ENCODE data around the gene DDOST.
A peak's percentile ranks its signal among the peaks of the same experiment; 100 is the strongest.
"Not testable (repeated sequence)": the region's sequence is repeated elsewhere in the genome, so short reads cannot be mapped to it uniquely, and the experiment has no call there.

DDOST gene

DNA sequence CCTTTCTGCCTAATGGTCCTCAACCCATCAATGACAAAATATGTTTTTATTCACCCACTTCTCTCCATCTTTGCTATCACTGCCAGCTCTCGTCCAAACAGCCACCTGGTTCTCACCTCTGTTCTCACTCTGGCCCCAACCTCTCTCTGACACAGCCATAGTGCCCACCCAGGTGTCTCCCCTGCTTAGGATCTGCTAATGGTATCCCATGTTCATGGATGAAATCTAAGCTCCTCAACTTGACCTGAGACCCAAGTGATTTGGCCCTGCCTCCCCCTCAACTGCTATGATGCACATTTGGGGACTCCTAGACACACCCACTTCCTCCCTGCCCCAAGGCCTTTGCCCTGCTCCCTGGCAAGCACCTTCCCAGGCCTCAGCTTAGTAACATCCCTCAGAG is 30.7 kb upstream of the DDOST start:
- no peak for DNase-seq (ENCODE audit: low spot score)

- no peak for DNase-seq (ENCODE audit: low spot score)
Observed at GRCh38 chr1:20689645-20690056, 28.5 kb upstream of the DDOST start.

- DNase-seq (ENCODE audit: low spot score): no peak
Observed at GRCh38 chr1:20686883-20687725, 25.9 kb upstream of the DDOST start.

DNA sequence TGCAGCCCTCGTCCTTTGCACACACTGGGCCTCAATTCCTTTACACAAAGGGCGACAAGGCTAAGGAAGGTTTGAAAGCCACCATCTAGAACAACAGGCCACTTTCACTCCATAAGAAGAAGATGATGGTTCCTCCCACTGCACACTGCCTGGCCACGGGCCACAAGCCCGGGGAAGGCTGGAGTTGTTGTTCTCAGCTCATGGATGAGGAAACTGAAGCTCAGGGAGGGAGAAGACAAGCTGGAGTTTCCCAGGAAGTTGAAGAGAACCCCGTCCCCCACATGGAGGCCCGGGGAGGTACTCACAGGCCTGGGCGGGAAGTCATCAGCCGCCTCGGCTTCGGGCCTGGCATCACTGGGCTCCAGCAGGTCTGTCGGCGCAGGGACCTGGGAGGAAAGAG is 24.6 kb upstream of the DDOST start:
- no peak for DNase-seq (ENCODE audit: low spot score)

DNA sequence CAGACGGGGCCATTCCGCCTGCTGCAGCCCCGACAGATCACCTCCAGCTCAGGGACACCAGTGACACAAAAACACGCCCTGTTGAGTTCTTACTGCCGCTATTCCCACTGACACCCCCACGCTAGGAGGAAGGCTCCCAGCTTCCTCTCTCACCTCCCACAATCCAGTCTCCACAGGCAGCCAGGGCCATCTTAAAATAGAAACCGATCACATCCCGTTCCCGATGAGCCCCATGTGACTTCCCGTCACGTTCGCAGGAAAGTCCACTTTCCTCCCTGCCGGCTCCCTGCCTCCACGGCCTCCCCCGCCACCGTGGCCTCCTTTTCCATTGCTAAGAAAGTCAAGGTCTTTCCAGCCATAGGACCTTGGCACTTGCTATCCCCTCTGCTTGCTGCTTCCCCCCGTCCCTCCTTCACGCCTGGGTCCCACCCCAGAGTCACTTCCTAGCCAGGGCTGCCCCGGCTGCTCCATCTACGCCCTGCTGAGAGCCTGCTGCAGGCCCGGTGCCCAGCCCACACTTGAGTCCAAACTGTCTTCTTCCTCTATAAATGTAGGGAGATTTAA is 24.0 kb upstream of the DDOST start:
- DNase-seq (ENCODE audit: low spot score): no peak

DNA sequence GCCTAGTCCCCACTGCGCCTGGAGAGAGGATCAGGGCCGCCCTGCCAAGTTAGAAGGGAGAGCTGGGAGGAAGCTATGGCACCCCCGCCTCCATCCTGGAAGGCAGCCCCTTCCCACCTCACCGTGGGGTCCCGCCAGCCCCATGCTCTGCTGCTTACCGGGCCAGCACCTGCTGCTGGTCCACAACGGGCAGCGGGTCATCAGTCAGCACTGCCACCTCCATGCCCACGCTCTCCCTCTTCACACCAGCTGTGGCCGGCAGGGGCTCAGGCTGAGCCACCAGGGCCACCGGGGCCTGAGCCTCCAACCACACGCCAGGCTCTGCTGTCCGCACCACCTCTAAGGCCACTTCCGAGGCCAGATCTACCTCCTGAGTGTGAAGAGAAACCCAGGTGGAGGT is 23.5 kb upstream of the DDOST start:
- no peak for DNase-seq (ENCODE audit: low spot score)

GRCh38 chr1:20684050-20684620 is 23.0 kb upstream of the DDOST start:
- DNase-seq (ENCODE audit: low spot score): no peak

GRCh38 chr1:20683614-20684013 is 22.4 kb upstream of the DDOST start:
- no peak for DNase-seq (ENCODE audit: low spot score)

- DNase-seq (ENCODE audit: low spot score): no peak
Observed at GRCh38 chr1:20682571-20683236, 21.5 kb upstream of the DDOST start.

- no peak for DNase-seq (ENCODE audit: low spot score)
Observed at GRCh38 chr1:20681999-20682398, 20.8 kb upstream of the DDOST start.

GRCh38 chr1:20680269-20680668 is 19.1 kb upstream of the DDOST start:
- DNase-seq (ENCODE audit: low spot score): no peak

GRCh38 chr1:20678599-20678998 is 17.4 kb upstream of the DDOST start:
- no peak for DNase-seq (ENCODE audit: low spot score)

DNA sequence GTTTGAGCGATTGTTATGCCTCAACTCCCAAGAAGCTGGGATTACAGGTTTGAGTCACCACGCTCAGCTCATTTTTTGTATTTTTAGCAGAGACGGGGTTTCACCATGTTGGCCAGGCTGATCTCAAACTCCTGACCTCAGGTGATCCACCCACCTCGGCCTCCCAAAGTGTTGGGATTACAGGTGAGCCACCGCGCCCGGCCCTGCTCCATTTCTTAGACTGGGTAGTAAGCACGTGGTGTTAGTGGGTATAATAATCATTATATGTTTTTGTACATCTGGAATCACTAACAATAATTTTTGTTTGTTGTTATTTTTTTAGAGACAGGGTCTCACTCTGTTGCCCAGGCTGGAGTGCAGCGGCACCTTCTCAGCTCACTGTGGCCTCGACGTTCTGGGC is 12.5 kb upstream of the DDOST start:
- DNase-seq (ENCODE audit: low spot score): not testable (repeated sequence)

DNA sequence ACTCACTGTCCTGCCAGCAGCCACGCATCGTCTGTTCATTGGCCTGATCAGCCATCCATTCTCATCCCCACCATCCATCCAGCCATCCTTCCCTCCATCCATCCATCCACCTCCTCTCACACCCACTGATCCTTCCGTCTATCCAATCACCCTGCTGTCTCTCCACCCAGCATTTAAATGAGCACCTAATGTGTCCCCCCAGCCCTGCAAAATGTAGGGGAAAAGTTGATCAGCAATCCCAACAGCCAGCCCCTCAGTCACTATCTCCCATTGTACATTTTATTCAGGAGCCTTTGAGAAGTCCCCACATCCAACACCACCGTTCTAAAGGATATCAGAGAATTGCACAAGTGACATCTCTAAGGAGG is 11.1 kb upstream of the DDOST start:
- DNase-seq (ENCODE audit: low spot score): no peak

- no peak for DNase-seq (ENCODE audit: low spot score)
Observed at GRCh38 chr1:20670936-20671335, 9.8 kb upstream of the DDOST start.

DNA sequence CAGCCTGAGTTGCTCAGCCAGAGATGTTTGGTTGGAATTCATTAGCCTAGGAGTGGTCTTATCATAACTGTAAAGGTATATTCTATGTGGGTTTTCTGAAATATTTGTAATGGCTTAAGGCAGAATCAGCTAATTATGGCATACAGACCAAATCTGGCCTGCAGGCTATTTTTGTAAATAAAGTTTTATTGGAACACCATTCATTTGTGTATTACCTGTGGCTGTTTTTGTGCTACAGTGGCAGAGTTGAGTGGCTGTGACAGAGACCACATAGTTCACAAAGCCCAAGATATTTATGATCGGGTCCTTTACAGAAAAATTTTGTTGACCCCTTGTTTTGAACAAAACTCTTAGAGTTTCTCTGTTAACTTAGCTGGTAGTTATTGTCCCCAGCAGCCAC is 7.4 kb upstream of the DDOST start:
- DNase-seq (ENCODE audit: low spot score): no peak

GRCh38 chr1:20666804-20667203 is 5.6 kb upstream of the DDOST start:
- DNase-seq (ENCODE audit: low spot score): peak; percentile 27

DNA sequence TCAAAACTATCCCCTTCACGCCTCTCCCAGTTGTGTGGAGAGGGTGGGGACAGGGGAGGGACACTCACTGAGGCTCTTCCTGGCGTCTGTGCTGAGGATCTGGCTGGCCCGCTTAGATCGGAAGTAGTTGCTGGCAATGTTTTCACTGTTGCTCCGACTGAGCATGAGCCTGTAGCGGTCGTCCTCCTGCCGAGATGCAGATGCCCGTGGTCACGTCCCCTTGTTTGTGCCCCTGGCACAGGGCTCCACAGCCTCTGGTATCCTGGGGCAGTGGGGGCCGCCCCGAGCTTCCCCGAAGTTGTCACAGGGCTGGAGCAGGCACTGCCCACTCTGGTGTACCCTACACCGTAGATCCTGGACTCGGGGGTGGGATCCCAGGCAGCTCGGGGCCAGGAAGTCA is 5.0 kb upstream of the DDOST start:
- no peak for DNase-seq (ENCODE audit: low spot score)

- no peak for DNase-seq (ENCODE audit: low spot score)
Observed at GRCh38 chr1:20665726-20666125, 4.6 kb upstream of the DDOST start.

DNA sequence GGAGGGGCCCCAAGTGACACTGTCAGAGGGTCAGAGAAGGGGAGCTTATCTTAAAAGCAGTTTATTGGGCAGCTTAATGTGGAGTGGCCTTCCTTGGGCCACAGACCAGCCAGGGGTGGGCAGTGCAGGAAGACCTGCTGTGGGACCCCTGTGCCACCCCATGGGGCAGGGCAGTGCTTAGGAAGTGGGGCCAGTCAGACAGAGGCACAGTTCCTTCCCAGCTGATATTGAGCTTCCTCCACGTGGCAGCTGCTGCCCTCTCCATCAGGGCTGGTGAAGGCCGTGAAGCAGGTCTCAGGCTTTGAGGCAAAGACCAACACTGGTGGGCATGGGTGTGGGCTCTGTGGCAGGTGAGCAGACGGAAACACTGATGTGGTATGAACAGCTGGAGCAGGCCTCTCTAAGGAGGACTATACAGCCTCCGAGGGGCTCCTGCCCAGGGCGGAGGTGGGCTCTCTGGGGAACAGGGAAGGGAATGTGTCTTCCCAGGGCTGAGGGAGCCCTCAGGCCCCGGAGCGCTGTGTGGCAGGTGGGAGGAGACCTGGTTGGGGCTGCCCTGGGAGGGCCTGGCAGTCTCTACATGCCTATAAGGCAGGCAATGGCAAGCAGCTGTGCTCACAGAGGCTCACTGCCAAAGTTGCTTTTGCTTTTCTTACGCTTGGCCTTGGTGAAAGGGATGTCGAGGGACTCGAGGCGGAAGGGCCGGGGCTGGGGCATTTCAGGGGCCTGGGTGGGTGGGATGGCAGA is 3.0 kb upstream of the DDOST start:
- DNase-seq (ENCODE audit: low spot score): no peak

GRCh38 chr1:20663365-20663764 is 2.2 kb upstream of the DDOST start:
- DNase-seq (ENCODE audit: low spot score): no peak

- DNase-seq (ENCODE audit: low spot score): peak; percentile 26
Observed at GRCh38 chr1:20662110-20662475, 924 bp upstream of the DDOST start.

- DNase-seq (ENCODE audit: low spot score): no peak
Observed at GRCh38 chr1:20660847-20661206, 342 bp downstream of the DDOST start.
